GM23248 (cell line): ENCODE results near the gene MMP17.

ENCODE experiments used
- EZH2 ChIP-seq: fragments of 200-600 bp; sonication (generic); IDR thresholded peaks from 2 replicates; pipeline ENCODE4 v1.6.1; 2018; ENCODE audit warnings: antibody characterized with exemption, mild to moderate bottlenecking; ENCODE audit not compliant: insufficient read depth, poor library complexity, severe bottlenecking
- EZH2phosphoT487 ChIP-seq: fragments of 200-600 bp; sonication (generic); IDR thresholded peaks from 2 replicates; pipeline ENCODE4 v1.6.1; 2018; ENCODE audit warnings: antibody characterized with exemption, moderate library complexity, mild to moderate bottlenecking, low read depth; ENCODE audit not compliant: insufficient read depth

GRCh38 chr12:131800594-131801135, 27.5 kb upstream of the MMP17 start:
- TF ChIP-seq EZH2 (no peak), EZH2phosphoT487 (no peak)
